ENCODE data around the gene BGLAP.

DNA sequence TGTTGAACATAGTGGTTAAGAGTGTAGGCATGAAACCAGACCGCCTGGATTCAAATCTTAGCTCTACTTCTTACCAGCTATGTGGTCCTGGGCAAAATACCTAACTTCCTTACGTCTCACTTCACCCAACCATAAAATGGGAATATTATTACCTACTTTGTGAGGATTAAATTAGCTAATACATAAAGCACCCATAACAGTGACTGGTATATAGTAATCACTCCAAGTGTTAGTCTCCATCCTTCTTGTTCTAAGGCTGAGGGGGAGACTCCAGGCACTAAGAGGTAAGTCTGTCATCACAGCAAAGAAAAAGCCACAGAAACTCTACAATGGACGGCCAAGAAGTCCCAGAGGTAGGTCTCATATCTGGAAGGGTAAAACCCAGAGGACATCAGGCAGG lies 37.9 kb downstream of the BGLAP start:
- no peak for TF ChIP-seq CTCF (IDR thresholded peaks at IDR 0.05)
- TF ChIP-seq EZH2 (IDR thresholded peaks at IDR 0.05; ENCODE audit: borderline replicate concordance, insufficient read depth, low read depth, low read length, poor library complexity, severe bottlenecking): no peak

All from B cell (primary cell).